Sigmoid colon (tissue), 4 donors: ENCODE measurements around the gene EIPR1.

Source experiments
- CTCF ChIP-seq, 4 experiments: fragments of 450-650 bp in 3 of 4; fragments of 200-600 bp in 1 of 4; IDR thresholded peaks; one replicate each; pipeline ENCODE4 v1.5.1; 2016 to 2019; ENCODE audit warnings: antibody characterized with exemption in 4 of 4, mild to moderate bottlenecking in 3 of 4, moderate library complexity in 2 of 4
- POLR2A ChIP-seq, 2 donors: fragments of 450-650 bp; IDR thresholded peaks; one replicate each; pipeline ENCODE4 v1.6.1; 2016; ENCODE audit warnings: antibody characterized with exemption in 2 of 2, mild to moderate bottlenecking in 2 of 2, moderate library complexity in 2 of 2
- POLR2AphosphoS5 ChIP-seq, 4 donors: sonication (generic); formaldehyde crosslinking; IDR thresholded peaks; one replicate each; pipeline ENCODE4 v1.6.1; 2017; ENCODE audit warnings: antibody characterized with exemption in 4 of 4

GRCh38 chr2:3256605-3257004, 121.0 kb downstream of the EIPR1 start:
- TF ChIP-seq CTCF (IDR thresholded peaks at IDR 0.05) (no peak), POLR2AphosphoS5 (IDR thresholded peaks at IDR 0.05) (no peak), POLR2A (IDR thresholded peaks at IDR 0.05) (no peak)
